Esophagus squamous epithelium (tissue), 5 donors: ENCODE results near the gene STYXL1. TPM values are rescaled to one million over a fixed set of nuclear protein-coding genes. Genes with fewer than 3 reads are reported as not detected.
"Not testable (repeated sequence)": the region's sequence is repeated elsewhere in the genome, so short reads cannot be mapped to it uniquely, and the experiment has no call there.

ENCODE experiments used
- DNase-seq: peaks from one replicate; lab custom pipeline; 2025; lab: John Stamatoyannopoulos, UW
- H3K27ac ChIP-seq, 4 donors: fragments of 200-600 bp; sonication (generic); one replicate each; pipeline ENCODE4 v1.5.1; 2016 to 2019; ENCODE audit warnings: mild to moderate bottlenecking in 1 of 4
- H3K27me3 ChIP-seq, 4 donors: fragments of 200-600 bp; sonication (generic); 1 replicate in 3 of 4; 2 replicates in 1 of 4; pipeline versions ENCODE4 v1.5.1 to v1.6.0; 2017 to 2021; ENCODE audit warnings: antibody characterized with exemption in 1 of 4
- H3K36me3 ChIP-seq, 3 donors: fragments of 200-600 bp; sonication (generic); one replicate each; pipeline ENCODE4 v1.5.1; 2016 to 2019
- H3K4me1 ChIP-seq, 3 donors: fragments of 200-600 bp; sonication (generic); one replicate each; pipeline ENCODE4 v1.5.1; 2017 to 2019
- H3K4me3 ChIP-seq, 4 donors: fragments of 200-600 bp; sonication (generic); 1 replicate in 3 of 4; 2 replicates in 1 of 4; pipeline ENCODE4 v1.5.1; 2016 to 2019; ENCODE audit warnings: mild to moderate bottlenecking in 2 of 4, moderate library complexity in 1 of 4
- H3K9me3 ChIP-seq, 3 donors: fragments of 200-600 bp; sonication (generic); one replicate each; pipeline ENCODE4 v1.5.1; 2016 to 2019
- CTCF ChIP-seq, 6 experiments: fragments of 450-650 bp in 4 of 6; fragments of 200-600 bp in 2 of 6; sonication (generic) in 2 of 6; IDR thresholded peaks; one replicate each; pipeline ENCODE4 v1.5.1; 2016 to 2019; ENCODE audit warnings: antibody characterized with exemption in 6 of 6, mild to moderate bottlenecking in 4 of 6, moderate library complexity in 4 of 6
- POLR2A ChIP-seq, 4 donors: fragments of 450-650 bp; IDR thresholded peaks; one replicate each; pipeline ENCODE4 v1.6.1; 2017; ENCODE audit warnings: antibody characterized with exemption in 4 of 4, mild to moderate bottlenecking in 4 of 4, moderate library complexity in 3 of 4
- WGBS, 2 donors: methylation state at CpG; one replicate each; pipeline ENCODE4 v1.1.5; 2018; 5-methylcytosine and 5-hydroxymethylcytosine counted together
- intact Hi-C: fragments of 100-400 bp; cut with DNase I; formaldehyde crosslinking; loops from one replicate; pipeline ENCODE4 v1.15.0; 2022
- total RNA-seq, 4 donors: library from RNA; depleted of rRNA; stranded (reverse); fragments of >200 nt; gene quantifications; one replicate each; pipeline ENCODE4 v1.1.0, GENCODE V29; 2016
- donor health status: DM: yes; HTN: yes; CAD: no.

STYXL1 gene
- total RNA-seq, 4 donors from 2014 or later: 19.3 to 45.7 (median 32.2) TPM

DNA sequence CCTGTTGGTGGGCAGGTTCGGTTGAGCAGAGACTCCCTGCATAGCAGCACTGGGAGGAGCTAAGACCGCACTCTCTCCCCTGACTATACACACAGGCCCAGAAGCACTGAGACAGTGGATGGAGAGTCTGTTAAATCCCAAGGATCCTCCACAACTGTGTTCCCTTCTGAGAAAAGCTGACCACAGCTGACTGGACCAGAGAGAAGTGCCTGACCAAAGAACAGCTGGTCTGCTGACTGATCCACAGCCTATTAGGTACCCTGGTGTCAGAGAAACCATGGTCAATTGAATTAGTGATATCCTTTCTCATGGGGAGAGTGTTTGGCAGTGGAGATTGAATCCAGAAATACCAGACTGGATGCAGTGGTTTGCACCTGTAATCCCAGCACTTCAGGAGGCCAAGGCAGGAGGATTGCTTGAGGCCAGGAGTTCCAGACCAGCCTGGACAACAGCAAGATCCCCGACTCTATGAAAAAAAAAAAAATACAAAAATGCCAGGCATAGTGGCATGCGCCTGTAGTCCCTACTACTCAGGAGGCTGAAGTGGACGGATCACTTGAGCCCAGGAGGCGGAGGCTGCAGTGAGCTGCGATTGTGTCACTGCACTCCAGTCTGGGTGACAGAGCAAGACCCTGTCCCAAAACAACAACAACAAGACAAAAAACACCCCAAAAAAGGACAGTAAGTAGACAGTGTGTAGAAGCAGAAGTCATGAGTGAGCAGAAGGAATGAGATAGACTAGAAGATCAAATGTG is 25.6 kb downstream of the STYXL1 start:
- TF ChIP-seq CTCF (IDR thresholded peaks at IDR 0.05) (no peak), POLR2A (IDR thresholded peaks at IDR 0.05) (no peak)
- intact Hi-C loops: loop anchor here (5.0 kb wide), 1 partner anchor 155 kb away; no protein-coding TSS in a partner anchor
- no peak for DNase-seq
- Histone ChIP-seq H3K4me1 (peaks cover 0 to 4% (median 0%) of the 10 kb centered on the region in 3 donors), H3K9me3 (no peaks in the 10 kb centered on the region), H3K27ac (no peak overlapping the region), H3K36me3 (peaks cover 0 to 71% (median 0%) of the 10 kb centered on the region in 3 donors), H3K27me3 (no peaks in the 10 kb centered on the region), H3K4me3 (no peak overlapping the region)
- WGBS, 2 donors: 96 to 97% methylated on average over 7 of the region's 7 CpGs

DNA sequence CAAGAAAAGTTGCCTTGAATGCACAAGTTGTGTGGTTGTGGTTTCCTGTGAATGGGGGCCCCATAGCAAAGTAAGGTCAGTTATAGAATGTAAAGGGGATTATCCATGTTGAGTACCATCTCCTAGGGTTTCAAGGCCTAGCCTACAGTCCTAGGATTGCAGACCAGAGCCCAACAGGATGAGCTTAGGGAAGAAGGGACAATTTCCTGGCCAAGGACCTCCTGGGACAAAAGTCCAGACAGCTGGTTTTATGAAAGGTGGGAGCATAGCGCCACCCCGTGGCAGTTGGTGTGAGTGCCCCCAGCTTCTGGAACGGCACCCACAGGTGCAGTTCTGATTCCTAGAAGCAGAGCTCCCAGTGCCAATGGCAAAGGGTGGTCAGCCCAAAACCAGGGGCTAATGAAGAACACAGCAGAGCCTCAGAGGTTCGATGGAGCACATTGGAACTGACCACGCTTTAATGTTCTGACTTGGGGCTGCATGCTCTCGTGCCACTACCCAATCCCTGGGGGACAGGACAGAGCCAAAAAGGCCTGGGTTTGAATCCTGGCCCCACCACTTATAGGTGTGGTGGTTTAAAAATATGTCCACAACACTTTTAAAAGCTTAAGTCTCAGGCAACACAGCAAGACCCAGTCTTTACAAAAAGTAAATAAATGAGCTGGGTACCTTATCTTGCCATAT is 27.6 kb downstream of the STYXL1 start:
- H3K36me3 ChIP-seq: peaks cover 0 to 56% (median 0%) of the 10 kb centered on the region in 3 donors
- WGBS, 2 donors: 47 to 52% methylated on average over 6 of the region's 6 CpGs
- H3K27ac ChIP-seq: no peak overlapping the region
- intact Hi-C loops: loop anchor here (5.0 kb wide), 1 partner anchor 153 kb away; no protein-coding TSS in a partner anchor
- TF ChIP-seq POLR2A (IDR thresholded peaks at IDR 0.05): no peak
- peak; percentile 84 to 91 (median 88) for TF ChIP-seq CTCF (IDR thresholded peaks at IDR 0.05)
- H3K27me3 ChIP-seq: no peaks in the 10 kb centered on the region
- no peak for DNase-seq
- no peaks in the 10 kb centered on the region for H3K9me3 ChIP-seq
- H3K4me1 ChIP-seq: peaks cover 0 to 4% (median 0%) of the 10 kb centered on the region in 3 donors
- no peak overlapping the region for H3K4me3 ChIP-seq

GRCh38 chr7:76018520-76018919 is 29.3 kb downstream of the STYXL1 start:
- intact Hi-C loops: not testable (repeated sequence)
- H3K36me3 ChIP-seq: peaks cover 0 to 47% (median 0%) of the 10 kb centered on the region in 3 donors
- 75 to 90% methylated on average over 4 of the region's 4 CpGs for WGBS, 2 donors

DNA sequence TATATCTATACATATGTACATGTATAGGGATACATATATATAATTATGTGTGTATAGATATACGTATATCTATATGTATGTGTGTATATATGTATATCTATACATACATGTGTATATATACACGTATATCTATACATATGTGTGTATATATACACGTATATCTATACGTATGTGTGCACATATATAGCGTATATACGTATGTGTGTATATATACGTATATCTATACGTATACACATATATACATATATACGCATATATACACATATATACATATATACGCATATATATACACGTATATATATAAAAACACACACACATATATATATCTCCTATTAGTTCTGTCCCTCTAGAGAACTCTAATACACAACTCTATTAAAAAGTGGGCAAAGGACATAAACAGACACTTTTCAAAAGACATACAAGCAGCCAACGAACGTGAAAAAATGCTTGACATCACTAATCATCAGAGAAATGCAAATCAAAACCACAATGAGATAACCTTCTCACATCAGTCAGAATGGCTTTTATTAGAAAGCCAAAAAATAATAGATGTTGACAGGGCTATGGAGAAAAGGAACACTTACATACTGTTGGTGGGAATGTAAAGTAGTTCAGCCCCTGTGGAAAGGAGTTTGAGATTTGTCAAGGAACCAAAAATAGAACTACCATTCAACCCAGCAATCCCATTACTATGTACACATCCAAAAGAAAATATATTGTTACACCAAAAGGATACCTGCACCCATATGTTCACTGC is 31.4 kb downstream of the STYXL1 start:
- Histone ChIP-seq H3K36me3 (peaks cover 0 to 49% (median 0%) of the 10 kb centered on the region in 3 donors), H3K9me3 (no peaks in the 10 kb centered on the region), H3K4me1 (peaks cover 0 to 12% (median 6%) of the 10 kb centered on the region in 3 donors), H3K27ac (no peak overlapping the region), H3K27me3 (no peaks in the 10 kb centered on the region), H3K4me3 (no peak overlapping the region)
- intact Hi-C loops: no loop called here
- DNase-seq: no peak
- TF ChIP-seq POLR2A (IDR thresholded peaks at IDR 0.05) (no peak), CTCF (IDR thresholded peaks at IDR 0.05) (no peak)
- WGBS, 2 donors: 88 to 90% methylated on average over 13 of the region's 13 CpGs

More at GRCh38 chr7:76018520-76018919, 29.3 kb downstream of the STYXL1 start:
- not testable (repeated sequence) for H3K9me3 ChIP-seq, H3K27me3 ChIP-seq, H3K4me1 ChIP-seq, H3K27ac ChIP-seq, H3K4me3 ChIP-seq, DNase-seq

DNA sequence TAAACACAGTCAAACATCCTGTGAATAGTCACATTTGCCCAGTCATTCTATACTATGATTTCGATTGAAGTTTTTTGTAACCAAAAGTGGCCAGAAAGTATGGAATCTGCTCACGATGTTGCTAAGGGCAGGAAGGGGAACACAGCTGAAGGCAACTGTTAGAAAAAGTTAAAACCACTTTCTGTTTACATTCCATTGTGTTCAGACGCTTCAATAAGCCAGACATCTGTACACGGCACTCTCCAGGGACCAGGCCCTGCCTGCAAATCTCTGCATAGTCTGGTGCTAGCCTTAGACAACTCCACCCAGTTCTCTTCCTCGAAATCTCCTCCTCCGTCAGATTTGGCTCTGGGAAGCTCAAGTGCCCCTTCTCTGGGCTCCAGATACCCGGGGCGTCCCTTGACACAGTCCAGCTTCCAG is 36.3 kb downstream of the STYXL1 start:
- H3K9me3 ChIP-seq: no peaks in the 10 kb centered on the region
- no peak for DNase-seq
- H3K27me3 ChIP-seq: no peaks in the 10 kb centered on the region
- 56 to 69% methylated on average over 4 to 8 of the region's 8 CpGs for WGBS, 2 donors
- peaks cover 0 to 38% (median 0%) of the 10 kb centered on the region in 3 donors for H3K36me3 ChIP-seq
- H3K4me3 ChIP-seq: no peak overlapping the region
- H3K27ac ChIP-seq: peak overlapping the region in 3 of 4 donors; percentile 36 to 73 (median 53)
- TF ChIP-seq CTCF (IDR thresholded peaks at IDR 0.05): no peak
- TF ChIP-seq POLR2A (IDR thresholded peaks at IDR 0.05): no peak
- peaks cover 0 to 37% (median 17%) of the 10 kb centered on the region in 3 donors for H3K4me1 ChIP-seq
- intact Hi-C loops: no loop called here
